HG02885 (cell line): ENCODE measurements around the gene TMEM132E.

Source experiments
- ATAC-seq: cut with Tn5 transposase; IDR thresholded peaks from one replicate; pipeline ENCODE4 v1.9.1; 2021; ENCODE audit warnings: mild to moderate bottlenecking; ENCODE audit not compliant: unreplicated experiment, poor library complexity

Gene TMEM132E

GRCh38 chr17:34598161-34598776, 18.9 kb downstream of the TMEM132E start:
- ATAC-seq = no peak

GRCh38 chr17:34601416-34601815, 22.0 kb downstream of the TMEM132E start:
- ATAC-seq = no peak

- no peak for ATAC-seq
These were observed 24.6 kb downstream of the TMEM132E start for GRCh38 chr17:34603974-34604373.

- no peak for ATAC-seq
These were observed 27.4 kb downstream of the TMEM132E start for GRCh38 chr17:34606763-34607162.

GRCh38 chr17:34607917-34608316, 28.5 kb downstream of the TMEM132E start:
- ATAC-seq = no peak

GRCh38 chr17:34609210-34609609, 29.8 kb downstream of the TMEM132E start:
- ATAC-seq = no peak

GRCh38 chr17:34610039-34610438, 30.7 kb downstream of the TMEM132E start:
- ATAC-seq = no peak

GRCh38 chr17:34610506-34610905, 31.1 kb downstream of the TMEM132E start:
- ATAC-seq = no peak

- no peak for ATAC-seq
These were observed 34.0 kb downstream of the TMEM132E start for GRCh38 chr17:34613064-34614019.

GRCh38 chr17:34614698-34615097, 35.3 kb downstream of the TMEM132E start:
- no peak for ATAC-seq

- ATAC-seq = no peak
These were observed 35.9 kb downstream of the TMEM132E start for GRCh38 chr17:34615326-34615725.

GRCh38 chr17:34616148-34616547, 36.8 kb downstream of the TMEM132E start:
- ATAC-seq = no peak

GRCh38 chr17:34617398-34617797, 38.0 kb downstream of the TMEM132E start:
- ATAC-seq = no peak

GRCh38 chr17:34619687-34620217, 40.4 kb downstream of the TMEM132E start:
- no peak for ATAC-seq

GRCh38 chr17:34620458-34620857, 41.1 kb downstream of the TMEM132E start:
- no peak for ATAC-seq

- ATAC-seq = no peak
These were observed 43.7 kb downstream of the TMEM132E start for GRCh38 chr17:34622862-34623623.

- ATAC-seq = no peak
These were observed 44.7 kb downstream of the TMEM132E start for GRCh38 chr17:34623856-34624766.

GRCh38 chr17:34624767-34625383, 45.5 kb downstream of the TMEM132E start:
- ATAC-seq = no peak

GRCh38 chr17:34626121-34626681, 46.8 kb downstream of the TMEM132E start:
- ATAC-seq = no peak
